Pulmonary artery endothelial cell (primary cell): ENCODE results near the gene LAMC2. TPM values are rescaled to one million over a fixed set of nuclear protein-coding genes. Genes with fewer than 3 reads are reported as not detected.
A peak's percentile ranks its signal among the peaks of the same experiment; 100 is the strongest.

ENCODE experiments used
- DNase-seq: peaks from one replicate; pipeline ENCODE4 v3.0.0-alpha.2; 2011; ENCODE audit warnings: low read depth, low spot score
- total RNA-seq: library from RNA; depleted of rRNA; stranded (reverse); fragments of >200 nt; gene quantifications from 2 replicates; pipeline ENCODE4 v1.2.3, GENCODE V29; 2014

LAMC2 gene
- total RNA-seq, 1 donor from 2014 or later: 24.1 TPM

DNA sequence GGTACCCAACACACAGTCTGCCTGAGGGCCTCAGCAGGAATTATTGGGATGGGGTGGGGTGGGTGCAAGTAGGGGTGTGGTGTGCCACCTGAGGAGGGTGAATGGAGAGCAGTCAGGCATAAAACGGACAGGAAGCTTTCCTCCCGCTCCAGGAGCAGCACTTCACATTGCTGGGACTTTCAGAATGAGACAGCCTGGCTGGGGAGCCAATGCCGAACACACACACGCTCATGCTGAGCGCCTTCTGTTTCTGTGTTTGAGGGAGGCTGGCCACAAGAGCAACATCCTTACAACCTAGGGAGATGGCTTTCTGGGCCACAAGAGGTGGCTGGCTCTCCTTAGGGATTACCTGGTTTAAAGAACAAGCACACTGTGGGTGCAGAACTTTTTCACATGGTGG is 98.0 kb downstream of the LAMC2 start:
- DNase-seq: no peak

DNA sequence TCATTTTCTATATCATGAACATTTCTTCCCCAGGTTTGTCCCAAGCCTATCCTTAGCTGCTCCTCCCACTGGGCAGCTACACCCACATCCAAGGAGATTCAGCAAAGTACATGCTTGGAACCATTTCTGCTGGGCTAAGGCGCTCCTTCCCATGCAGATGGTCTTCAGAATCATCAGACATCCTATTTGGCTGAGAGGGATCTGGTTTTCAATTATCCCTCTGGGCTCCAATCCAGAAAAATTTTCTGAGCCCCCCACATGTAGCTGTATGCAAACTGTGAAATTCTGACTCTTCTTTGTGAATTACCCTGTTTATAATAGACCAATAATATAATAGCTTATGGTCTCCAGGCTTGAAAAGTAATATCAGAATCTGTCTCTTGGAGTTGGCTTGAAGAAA is 99.2 kb downstream of the LAMC2 start:
- DNase-seq: no peak

DNA sequence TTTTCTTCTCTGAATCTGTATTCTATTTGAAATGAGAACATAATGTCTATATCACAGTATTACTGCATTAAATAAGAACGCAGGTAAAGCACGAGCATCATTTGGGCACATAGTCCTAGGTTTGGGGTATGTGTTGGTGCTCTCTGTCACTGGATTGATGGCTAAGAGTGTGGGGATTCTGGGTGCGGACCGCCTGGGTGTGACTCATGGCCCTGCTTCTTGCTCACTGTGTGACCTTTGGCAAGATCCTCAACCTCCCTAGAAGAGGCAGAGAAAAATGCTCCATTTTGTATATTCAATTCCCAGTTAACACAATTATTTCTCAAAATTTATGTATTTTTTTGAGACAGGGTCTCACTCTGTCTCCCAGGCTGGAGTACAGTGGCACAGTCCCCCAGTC is 99.7 kb downstream of the LAMC2 start:
- DNase-seq: no peak

- peak; percentile 59 for DNase-seq
These were observed 101.2 kb downstream of the LAMC2 start for GRCh38 chr1:183287191-183287675.

- no peak for DNase-seq
These were observed 102.5 kb downstream of the LAMC2 start for GRCh38 chr1:183288583-183288982.

DNA sequence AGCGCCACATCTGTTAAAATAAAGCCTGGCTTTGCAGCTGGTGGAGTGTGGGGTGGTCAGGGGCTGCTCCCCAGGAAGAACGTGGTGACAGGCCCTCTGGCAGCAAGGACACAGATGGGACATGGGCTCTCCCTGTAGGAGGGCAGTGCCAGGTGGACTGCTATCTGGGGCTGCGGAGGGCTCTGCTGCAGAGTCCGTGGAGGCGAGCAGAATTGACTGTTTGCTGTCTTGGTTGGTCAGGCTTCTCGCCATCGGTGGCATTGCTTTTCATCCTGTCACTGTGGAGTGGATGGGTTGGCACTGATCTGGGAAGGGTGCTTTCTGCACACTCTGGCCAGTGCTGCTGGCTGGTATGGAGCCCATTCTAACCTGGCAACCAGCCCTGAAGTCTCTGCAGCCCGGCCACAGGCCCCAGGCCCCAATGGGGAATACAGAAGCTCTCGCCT is 103.0 kb downstream of the LAMC2 start:
- no peak for DNase-seq

- no peak for DNase-seq
These were observed 104.6 kb downstream of the LAMC2 start for GRCh38 chr1:183290628-183291027.

DNA sequence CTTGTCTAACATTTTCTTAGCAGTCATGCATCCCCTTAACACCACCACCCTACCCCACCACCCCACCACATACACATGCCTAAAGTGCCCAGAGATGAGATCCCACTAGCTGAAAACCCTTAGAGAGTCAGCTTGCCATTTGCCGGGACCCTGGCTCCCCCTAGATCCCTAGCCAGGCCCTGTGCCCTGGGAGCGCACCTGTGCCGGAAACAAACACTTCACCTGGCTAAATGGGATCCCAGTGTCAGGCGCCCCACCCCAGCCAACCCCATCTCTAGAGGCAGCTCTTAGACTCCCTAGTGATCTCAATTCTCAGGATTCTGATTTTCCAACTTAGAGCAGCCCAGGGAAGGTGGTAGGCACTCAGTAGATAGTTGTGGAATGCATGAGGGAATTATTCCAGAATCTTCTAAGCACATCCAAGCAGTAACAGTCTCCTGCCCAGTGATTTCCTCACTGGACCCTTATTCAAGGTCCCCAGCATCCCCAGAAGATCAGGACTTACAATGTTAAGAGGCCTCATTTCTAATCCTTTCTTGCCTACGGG is 105.2 kb downstream of the LAMC2 start:
- DNase-seq: no peak

- DNase-seq: peak; percentile 17
These were observed 105.9 kb downstream of the LAMC2 start for GRCh38 chr1:183291802-183292514.

DNA sequence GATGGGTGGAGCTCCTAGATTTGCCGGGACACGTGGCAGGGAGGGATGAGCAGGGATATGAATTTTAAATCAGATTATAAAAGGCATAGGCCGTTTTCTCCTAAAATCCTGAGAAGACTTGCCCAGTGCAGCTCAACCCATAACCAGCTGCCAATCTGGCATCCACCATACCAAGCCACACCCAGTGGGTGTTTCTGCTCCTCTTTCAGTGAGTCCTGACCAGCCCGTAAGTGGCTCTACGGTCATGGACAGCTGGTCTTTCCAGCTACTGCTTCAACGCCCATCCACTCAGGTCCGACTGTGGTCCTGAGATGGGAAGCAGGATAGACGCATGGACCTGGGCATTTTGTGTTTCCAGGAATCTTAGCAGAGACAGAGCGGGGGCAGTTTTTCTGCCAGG is 107.2 kb downstream of the LAMC2 start:
- DNase-seq: no peak

GRCh38 chr1:183293876-183294275 is 107.8 kb downstream of the LAMC2 start:
- no peak for DNase-seq

Other genes with a start within 250 kb of the LAMC2 start
- not detected in 2 replicates for gene SHCBP1L, start 233.1 kb upstream of the LAMC2 start, total RNA-seq
- gene LAMC1, start 162.8 kb upstream of the LAMC2 start, total RNA-seq: 390 and 428 TPM in 2 replicates
- gene NMNAT2, start 232.1 kb downstream of the LAMC2 start, total RNA-seq: 0.14 and 0.20 TPM in 2 replicates